NOMO-1 treated with DMSO at 0.1 percent for 48 hours (cell line): Measurements from ENCODE around the gene ARG2.
"Not testable (repeated sequence)": the region's sequence is repeated elsewhere in the genome, so short reads cannot be mapped to it uniquely, and the experiment has no call there.

Experiments used
- DNase-seq: peaks from one replicate; lab custom pipeline; 2025; ENCODE audit not compliant: unreplicated experiment; lab: John Stamatoyannopoulos, UW

The ARG2 gene

DNA sequence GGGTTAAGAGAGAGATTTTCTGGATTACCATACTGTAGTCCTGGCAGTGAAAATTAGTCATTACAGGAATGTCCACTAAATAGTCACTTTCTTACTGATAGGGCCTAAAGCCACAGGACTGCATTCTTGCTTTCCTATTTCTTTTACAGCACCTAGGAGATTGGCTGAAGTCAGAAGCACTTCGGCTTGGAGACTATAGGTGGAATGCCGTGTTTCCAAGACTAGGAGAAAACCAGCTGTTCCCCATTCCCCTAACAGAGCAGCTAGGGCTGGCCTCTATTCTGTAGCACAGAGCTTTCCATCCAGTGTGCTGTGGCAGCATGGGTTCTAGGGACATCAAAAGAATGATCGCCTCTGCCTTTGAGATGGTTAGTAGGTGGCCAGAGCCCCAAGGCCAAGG is 34.7 kb upstream of the ARG2 start:
- no peak for DNase-seq

DNA sequence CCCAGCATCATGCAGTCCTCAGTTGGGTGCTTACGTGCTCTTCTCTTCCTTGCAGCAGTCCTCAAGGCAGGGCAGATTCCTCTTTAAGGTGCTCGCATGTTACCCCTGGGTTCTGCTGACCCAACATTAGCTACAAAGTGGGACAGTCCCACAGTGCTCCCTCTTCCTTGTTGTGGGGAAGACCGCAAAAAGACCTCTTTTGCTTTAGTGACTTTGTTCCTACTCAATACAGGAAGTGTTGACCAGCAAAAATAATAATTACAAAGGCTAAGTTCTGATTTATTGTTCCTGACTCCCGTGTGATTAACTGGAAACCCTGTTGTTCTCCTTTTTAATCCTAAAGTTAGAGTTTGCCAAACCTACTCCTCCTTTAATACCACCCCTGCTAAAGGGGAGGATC is 33.4 kb upstream of the ARG2 start:
- peak; percentile 32 for DNase-seq

DNA sequence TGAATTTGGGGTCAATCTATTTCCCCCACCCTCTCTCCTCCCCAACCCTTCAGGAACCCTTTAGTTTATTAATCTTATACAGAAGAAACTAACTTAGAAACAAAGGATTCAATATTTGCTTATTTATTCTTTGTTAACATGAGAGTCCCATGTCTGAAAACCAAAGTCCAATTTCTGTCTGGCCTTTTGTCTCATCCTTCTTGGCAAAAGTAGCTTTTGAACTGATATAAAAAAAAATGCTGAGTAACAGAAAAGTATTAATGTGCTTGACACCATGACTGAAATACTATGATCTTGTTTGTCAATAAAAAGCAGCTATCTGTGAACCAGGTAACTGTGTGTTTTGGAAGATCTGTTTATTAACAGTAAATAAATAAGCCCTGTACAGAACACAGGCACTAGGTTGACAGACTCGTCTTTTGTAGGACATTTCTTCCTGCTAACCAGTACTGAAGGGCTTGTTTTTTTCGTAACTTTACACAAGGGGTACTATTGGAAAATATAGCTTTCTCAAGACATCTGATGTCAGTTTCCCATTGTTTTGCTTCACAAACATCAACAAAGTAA is 30.4 kb upstream of the ARG2 start:
- DNase-seq = no peak

DNA sequence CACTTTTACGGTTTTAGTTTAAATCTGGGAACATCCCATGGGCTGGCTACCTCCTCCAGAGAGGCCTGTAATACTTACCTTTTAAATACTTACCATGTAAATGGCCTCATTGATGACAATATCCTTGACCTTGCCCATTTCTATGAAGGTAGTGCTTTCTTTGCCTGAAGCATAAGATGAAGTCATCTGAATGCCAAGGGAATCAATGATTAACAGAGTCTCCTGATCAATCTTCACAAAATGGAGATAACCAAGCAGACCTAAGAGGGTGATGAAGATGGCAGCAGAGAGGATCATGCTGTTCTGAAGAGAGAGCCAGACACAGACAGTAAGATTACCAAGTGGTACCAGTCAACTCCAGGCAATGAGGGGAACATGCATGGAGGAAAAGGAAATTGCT is 26.1 kb upstream of the ARG2 start:
- not testable (repeated sequence) for DNase-seq

DNA sequence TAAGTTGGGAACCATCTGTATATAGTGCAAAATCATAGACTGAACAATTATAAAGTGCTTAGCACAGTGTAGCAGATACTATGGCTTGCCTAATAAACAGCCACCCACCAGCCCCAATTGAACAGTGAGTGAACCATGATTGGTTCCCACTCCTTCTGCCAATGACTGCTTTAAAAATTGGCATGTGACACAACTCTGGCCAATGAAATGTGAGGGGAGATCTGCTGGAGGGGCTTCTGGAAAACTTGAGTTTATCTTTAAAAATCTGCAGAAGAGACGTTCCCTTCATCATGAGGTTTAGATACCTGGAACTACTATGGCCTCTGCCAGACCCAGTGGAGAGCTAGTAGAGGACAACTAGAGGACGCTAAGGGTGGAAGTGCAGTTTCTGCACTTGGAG is 24.3 kb upstream of the ARG2 start:
- no peak for DNase-seq

DNA sequence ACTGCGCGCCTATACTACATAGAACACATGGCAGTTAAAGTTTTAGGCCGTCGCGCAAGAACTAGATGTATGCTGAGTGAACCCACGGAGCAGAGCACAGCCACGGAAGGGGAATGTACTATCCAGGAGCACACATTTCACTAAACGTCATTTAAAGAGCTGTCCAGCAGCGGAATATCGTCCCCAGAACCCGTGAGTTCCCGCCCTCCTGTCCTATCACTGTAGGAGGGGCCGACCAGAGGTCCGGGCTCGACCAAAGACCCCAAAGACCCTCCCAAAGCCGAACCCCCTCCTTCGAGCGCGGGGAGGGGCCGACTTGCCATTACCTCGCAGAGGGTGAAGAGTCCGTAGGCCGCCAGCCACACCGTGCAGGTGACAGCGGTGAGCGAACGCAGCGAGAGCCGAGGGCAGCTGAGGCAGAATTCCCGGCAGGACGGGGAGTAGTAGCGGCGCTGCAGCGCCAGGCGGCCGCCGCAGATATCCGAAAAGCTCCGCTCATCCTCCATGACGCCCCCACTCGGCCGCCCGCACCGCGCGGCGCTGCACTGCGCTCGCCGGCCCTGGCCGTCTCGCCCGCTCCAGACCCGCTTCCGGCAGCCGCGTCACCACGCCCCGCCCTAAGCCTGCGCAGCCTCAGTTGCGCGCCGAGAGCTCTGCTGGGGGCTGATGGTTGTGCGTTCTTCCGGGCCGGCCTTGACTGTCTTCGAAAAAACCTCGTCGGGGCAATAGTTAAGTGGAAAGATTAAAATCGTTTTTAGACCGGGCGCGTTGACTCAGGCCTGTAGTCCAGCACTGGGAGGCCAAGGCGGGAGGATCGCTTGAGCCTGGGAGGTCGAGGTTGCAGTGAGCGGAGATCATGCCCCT is 19.8 kb upstream of the ARG2 start, which contains the start of gene PIGH:
Gene PIGH, minus strand, starts transcription at position 571 of the 864 bp plus-strand sequence. Its CDS starts 65 bp downstream, at position 506.
- DNase-seq = peak; percentile 82

DNA sequence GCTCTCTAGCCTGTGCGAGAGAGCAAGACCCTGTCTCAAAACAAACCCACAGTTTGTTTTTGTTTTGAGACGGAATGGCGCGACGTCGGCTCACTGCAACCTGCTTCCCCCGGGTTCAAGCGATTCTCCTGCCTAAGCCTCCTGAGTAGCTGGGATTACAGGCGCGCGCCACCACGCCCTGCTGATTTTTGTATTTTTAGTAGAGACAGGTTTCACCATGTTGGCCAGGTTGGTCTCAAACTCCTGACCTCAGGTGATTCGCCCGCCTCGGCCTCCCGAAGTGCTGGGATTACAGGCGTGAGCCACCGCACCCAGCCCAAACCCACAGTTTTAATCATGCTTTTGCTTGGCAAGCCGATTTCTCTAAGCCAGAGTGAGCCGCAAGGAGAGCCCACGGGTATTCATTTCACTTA is 19.2 kb upstream of the ARG2 start:
- not testable (repeated sequence) for DNase-seq

DNA sequence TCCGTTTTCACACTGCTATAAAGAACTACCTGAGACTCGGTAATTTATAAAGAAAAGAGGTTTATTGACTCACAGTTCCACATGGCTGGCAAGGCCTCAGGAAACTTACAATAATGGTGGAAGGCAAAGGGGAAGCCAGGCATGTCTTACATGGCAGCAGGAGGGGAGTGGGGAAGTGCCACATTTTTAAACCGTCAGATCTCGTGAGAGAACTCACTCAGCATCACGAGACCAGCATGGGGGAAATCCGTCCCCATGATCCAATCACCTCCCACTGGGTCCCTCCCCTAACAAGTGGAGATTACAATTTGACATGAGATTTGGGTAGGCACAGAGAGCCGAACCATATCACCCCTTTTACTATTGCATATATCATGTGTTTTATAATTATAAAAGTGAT is 17.6 kb upstream of the ARG2 start:
- no peak for DNase-seq

DNA sequence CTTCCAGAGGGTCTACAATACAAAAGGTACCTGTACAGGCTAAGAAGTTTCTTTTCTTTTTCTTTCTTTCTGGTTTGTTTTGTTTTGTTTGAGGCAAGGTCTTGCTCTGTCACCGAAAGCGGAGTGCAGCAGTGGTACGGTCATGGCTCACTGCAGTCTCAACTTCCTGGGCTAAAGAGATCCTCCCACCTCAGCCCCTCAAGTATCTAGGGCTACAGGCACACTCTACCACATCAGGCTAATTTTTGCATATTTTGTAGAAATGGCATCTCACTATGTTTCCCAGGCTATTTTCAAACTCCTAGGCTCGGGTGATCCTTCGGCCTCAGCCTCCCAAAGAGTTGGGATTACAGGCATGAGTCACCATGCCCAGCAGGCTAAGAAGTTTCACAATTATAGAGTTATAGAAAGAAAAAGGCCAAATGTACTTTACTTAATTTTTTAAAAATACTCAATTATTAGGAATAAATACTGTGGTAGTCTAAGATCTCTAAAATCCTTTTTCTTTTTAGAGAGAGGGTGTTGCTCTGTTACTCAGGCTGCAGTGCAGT is 16.6 kb upstream of the ARG2 start:
- no peak for DNase-seq

DNA sequence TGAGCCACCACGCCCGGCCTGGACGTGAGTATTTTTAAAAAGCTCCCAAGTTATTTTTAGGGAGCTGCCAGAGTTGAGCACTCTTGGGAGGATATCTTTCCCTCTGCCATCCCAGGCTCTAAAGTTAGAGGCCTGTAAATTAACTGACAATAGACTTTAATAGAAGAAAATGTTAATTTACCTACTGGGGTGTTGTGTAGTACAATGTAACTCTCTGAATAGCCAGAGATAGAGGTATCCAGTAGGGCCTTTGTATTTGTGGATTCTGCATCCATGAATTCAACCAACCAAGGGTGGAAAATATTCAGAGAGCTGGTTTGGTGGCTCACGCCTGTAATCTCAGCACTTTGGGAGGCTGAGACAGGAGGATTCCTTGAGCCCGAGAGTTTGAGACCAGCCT is 12.1 kb upstream of the ARG2 start:
- no peak for DNase-seq

DNA sequence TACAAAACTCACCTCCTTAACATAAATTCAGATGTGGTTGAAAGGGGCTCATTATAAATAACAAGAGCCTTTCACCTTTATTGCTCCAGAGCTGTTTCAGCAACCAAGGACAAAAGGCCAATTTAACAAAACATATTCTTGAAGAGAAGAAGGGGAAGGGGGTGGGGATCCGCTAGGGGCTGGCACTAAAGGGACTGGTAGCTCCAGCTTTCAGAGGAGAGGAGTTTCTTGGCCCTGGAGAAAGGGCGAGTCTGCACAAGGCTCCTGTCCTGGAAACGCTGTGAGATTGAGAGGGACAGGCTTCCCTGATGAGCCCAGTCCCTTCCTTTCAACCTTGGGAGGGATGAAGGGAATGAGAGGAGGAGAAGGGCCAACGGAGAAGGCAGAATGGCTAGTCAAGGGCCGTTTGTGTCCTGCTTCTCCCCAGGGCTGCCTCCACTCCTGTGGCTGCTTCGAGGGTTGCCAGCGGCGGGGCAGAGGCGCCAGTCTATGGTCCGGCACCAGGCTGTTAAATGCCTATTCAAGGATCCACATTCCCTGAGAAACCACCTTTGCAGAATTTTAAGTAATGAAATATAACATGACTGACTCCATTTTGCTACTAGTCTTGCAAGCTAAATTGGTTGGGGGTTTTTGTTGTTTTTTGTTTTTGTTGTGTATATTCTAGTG is 9.9 kb upstream of the ARG2 start:
- no peak for DNase-seq

DNA sequence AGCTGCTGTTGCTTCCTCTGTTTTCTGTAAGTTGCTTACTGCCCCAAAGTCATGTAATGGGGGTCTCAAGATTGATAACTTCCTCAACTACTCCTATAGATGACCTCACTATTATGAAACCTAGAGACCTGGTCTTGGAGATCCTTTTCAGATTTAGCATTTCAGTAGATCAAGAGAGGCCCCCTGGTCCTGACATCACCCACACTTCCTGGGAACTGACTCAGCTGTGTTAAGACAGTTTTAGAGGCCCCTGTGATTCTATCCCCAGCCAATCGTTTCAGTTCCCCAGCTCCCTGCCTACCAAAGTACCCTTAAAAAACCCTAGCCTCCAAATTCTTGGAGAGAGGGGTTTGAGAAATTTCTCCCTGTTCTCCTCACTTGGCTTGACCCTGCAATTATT is 9.2 kb upstream of the ARG2 start:
- no peak for DNase-seq

DNA sequence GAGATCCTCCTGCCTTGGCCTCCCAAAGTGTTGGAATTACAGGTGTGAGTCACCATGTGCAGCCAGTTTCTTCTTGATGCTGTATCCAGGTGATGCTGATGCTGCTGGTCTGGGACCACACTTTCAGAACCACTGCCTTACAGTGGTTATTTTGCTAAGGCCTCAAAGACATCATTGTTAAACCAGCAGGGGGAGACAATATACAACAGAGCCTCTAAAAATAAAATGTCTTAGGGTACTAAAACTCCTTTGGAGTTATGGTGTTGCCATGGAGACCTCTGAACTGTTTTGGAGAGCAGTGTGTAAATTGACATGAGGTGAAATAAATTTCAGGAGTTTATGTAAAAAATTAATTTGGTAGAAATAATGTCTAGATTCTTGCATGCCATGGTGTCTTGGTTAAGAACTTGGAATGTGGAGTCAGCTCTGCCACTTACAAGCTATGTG is 1.1 kb upstream of the ARG2 start:
- peak; percentile 77 for DNase-seq

DNA sequence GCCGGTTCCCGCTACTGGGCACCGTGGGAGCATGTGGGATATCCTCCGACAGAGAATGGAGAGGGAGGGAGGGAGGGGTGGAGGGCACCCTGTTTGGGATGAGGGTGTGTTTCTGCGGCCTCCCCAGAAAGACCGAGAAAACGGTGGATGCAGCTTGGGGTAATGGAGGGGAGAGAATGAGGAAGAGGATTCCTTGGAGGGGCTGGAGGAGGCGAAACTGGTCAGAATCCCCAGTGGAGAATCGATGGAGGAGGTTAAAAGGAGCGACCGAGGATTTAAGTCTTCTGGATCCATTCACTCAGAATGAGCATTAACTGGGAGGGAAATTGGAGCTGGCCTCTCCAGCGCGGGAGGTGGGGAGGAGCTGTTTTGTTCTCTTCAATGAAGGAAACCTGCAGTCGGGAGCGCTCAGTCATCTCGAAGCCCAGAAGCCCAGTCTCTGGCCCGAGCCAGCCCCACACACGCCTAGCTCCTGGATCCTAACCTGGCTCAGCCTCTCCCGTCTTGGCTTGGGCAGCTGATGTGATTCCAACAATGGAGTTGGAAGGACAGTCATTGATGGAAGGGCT is 581 bp downstream of the ARG2 start:
- no peak for DNase-seq

DNA sequence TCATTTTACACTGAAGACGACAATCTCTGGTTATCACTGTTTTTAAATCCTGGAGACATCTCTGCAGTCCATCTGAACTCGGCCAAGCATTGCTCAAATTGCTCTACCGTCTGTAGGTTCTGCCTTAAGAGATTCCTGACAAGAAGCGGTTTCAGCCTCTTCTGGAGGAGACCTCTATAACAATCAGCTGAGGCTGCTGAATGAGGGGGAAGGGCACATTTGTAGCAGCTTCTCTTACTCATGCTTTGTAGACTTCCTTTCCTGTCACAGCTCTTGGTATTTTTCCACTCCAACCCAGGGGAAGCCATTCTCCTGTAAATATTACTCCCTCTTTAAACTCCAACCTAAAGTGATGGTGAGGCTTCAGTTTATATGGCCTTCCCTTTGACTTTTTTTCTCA is 3.0 kb downstream of the ARG2 start:
- DNase-seq = peak; percentile 60

DNA sequence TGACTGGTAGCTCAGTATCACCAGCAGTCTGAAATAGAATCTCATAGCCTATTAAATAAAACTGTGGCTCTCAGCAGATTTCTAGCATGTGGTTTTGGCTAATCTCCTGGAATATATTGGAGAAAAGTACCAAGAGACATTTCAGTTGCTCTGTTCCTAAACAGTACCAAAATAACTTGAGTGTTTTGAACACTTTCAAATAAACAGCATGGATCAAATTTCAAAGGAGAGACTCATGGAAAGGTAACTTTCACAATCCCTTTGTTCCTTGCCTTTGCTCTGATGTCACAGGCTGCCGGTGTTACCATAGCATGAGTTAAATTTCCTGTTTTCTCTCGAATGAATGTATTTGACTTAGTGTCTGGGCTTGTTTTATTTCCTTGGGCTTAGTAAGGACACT is 3.4 kb downstream of the ARG2 start:
- peak; percentile 14 for DNase-seq

DNA sequence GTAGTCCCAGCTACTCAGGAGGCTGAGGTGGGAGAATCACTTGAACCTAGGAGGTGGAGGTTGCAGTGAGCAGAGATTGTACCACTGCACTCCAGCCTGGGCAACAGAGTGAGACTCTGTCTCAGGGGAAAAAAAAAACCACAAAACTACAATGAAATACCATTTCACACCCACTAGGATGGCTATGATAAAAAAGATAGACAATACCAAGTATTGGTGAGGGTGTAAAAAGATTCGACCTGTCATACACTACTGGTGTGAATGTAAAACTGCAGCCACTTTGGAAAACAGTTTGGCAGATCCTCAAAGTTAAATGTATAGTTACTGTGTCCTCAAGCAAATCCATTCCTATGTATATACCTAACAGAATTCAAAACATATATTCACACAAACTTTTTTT is 6.4 kb downstream of the ARG2 start:
- DNase-seq = not testable (repeated sequence)

DNA sequence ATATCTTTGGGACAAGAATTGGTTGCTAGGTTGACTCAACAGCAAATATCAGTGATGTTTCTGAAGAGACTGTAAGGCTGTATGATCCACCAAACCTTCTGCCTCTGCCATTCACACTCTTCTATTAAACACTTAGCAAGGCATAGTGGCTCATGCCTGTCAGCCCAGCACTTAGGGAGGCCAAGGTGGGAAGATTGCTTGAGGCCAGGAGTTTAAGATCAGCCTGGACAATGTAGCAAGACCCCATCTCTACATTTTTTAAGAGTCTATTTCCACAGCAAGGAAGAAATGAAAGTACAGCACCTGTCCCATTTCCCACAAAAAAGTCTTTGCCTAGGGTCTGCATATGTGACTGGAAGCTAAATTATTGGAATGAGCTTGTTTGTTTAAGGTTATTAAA is 7.8 kb downstream of the ARG2 start:
- no peak for DNase-seq

DNA sequence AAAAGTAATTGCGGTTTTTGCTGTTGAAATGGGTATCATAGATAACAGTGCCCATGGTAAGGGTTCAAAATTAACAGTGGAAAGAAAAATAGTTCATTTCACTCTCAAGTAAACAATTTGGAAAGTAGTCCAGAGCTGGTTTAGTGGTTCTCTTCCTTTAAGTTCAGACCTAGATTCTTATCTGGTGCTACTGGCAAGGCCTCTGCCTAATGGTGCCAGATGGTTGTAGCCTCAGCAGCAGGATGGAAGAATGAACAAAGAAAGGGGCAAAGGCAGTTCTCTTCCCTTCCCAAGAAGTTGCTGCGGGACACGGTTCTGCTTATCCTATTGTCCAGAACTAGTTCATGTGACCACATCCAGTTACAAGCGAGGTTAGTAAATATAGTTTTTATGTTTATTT is 10.5 kb downstream of the ARG2 start:
- no peak for DNase-seq

DNA sequence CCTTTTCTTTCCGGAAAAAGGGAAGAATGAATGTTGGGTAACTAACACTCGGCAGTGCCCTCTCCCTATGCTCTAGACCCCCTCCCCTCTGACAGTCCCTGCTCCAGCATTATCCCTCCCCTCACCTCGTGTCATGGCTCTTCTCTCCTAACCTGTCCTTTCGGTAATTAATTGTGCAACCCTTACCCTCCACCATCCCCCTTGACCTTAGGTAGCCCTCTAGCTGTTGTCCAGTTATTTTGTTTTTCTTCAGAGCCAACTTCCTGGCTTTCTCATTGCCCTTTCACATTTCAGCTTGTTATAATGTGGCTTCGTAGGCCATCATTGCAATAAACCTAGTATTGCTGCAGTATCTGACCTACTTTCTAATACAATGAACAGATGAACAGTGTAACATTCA is 11.2 kb downstream of the ARG2 start:
- DNase-seq = no peak

DNA sequence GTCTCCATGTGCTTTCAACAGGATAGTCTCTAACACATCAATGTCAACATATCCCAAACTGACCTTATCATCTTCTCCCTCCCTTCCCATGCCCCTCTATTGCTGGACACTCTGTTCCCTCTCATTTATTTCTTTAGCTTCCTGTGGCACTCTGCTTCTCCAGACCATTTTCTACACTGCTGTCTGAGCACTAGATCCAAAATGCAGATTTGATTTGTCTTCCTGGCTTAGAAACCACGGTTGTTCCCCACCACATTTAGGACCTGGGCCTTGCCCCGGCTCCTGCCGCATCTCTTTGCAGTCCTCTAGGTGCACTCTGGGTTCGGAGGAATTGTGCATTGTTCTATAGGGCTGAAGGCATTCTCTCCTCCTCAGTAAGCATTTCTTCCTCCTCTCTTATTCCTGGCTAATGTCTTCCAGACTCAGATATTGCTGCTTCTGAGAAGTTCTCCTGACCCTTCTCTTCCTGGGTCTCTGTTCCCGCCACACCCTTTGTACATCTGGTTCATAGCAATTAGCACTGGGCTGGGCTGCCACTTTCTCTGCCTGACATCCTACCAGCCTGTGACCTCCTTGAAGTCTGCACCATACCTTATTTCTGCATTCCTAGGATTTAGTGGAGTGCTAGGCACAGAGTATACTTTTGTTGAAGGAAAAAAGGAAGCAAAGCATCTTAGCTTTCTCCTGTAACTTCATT is 13.9 kb downstream of the ARG2 start:
- no peak for DNase-seq
